HG03442 (cell line): Measurements from ENCODE around the gene BICD1.
"Not testable (repeated sequence)": the region's sequence is repeated elsewhere in the genome, so short reads cannot be mapped to it uniquely, and the experiment has no call there.

Experiments
- ATAC-seq: cut with Tn5 transposase; IDR thresholded peaks from one replicate; pipeline ENCODE4 v1.9.1; 2021; ENCODE audit warnings: mild to moderate bottlenecking, moderate library complexity; ENCODE audit not compliant: unreplicated experiment

BICD1 gene

GRCh38 chr12:32106517-32107358, at the start of gene BICD1:
Gene BICD1 (plus strand): TSS chr12:32106847. CDS start chr12:32107332, 485 bp downstream.
- ATAC-seq = peak; percentile 73

- no peak for ATAC-seq
These were observed 45.6 kb upstream of the BICD1 start for GRCh38 chr12:32061033-32061432.

GRCh38 chr12:32062881-32063280, 43.8 kb upstream of the BICD1 start:
- no peak for ATAC-seq

- no peak for ATAC-seq
These were observed 42.9 kb upstream of the BICD1 start for GRCh38 chr12:32063796-32064195.

- no peak for ATAC-seq
These were observed 40.4 kb upstream of the BICD1 start for GRCh38 chr12:32066206-32066605.

GRCh38 chr12:32069071-32069470, 37.6 kb upstream of the BICD1 start:
- ATAC-seq = no peak

- ATAC-seq = no peak
These were observed 36.9 kb upstream of the BICD1 start for GRCh38 chr12:32069731-32070130.

- ATAC-seq = no peak
These were observed 36.3 kb upstream of the BICD1 start for GRCh38 chr12:32070370-32070769.

GRCh38 chr12:32072102-32072501, 34.5 kb upstream of the BICD1 start:
- no peak for ATAC-seq

GRCh38 chr12:32074432-32074831, 32.2 kb upstream of the BICD1 start:
- no peak for ATAC-seq

- ATAC-seq = no peak
These were observed 29.7 kb upstream of the BICD1 start for GRCh38 chr12:32076941-32077340.

GRCh38 chr12:32080435-32080834, 26.2 kb upstream of the BICD1 start:
- ATAC-seq = no peak

- no peak for ATAC-seq
These were observed 23.2 kb upstream of the BICD1 start for GRCh38 chr12:32083489-32083888.

- no peak for ATAC-seq
These were observed 22.5 kb upstream of the BICD1 start for GRCh38 chr12:32084017-32084688.

GRCh38 chr12:32084753-32085152, 21.9 kb upstream of the BICD1 start:
- ATAC-seq = no peak

- ATAC-seq = no peak
These were observed 19.3 kb upstream of the BICD1 start for GRCh38 chr12:32087306-32087705.

- ATAC-seq = no peak
These were observed 17.5 kb upstream of the BICD1 start for GRCh38 chr12:32089156-32089555.

- no peak for ATAC-seq
These were observed 17.1 kb upstream of the BICD1 start for GRCh38 chr12:32089586-32089985.

- ATAC-seq = no peak
These were observed 15.0 kb upstream of the BICD1 start for GRCh38 chr12:32091696-32092095.

GRCh38 chr12:32098112-32098511, 8.5 kb upstream of the BICD1 start:
- ATAC-seq = no peak

GRCh38 chr12:32099275-32099674, 7.4 kb upstream of the BICD1 start:
- ATAC-seq = not testable (repeated sequence)

- no peak for ATAC-seq
These were observed 6.3 kb upstream of the BICD1 start for GRCh38 chr12:32100361-32100760.
